Tibial artery (tissue), 4 donors: ENCODE results near the gene CHMP6.
A peak's percentile ranks its signal among the peaks of the same experiment; 100 is the strongest.

Source experiments
- DNase-seq, 2 donors: peaks; one replicate each; pipeline ENCODE4 v3.0.0-alpha.2; 2019
- H3K27ac ChIP-seq, 2 donors: fragments of 200-600 bp; sonication (generic) in 1 of 2; 1 replicate in 1 of 2; 2 replicates in 1 of 2; pipeline ENCODE4 v1.5.1; 2018 to 2019; ENCODE audit warnings: mild to moderate bottlenecking in 1 of 2
- H3K27me3 ChIP-seq, 2 donors: fragments of 200-600 bp; sonication (generic) in 1 of 2; one replicate each; pipeline versions ENCODE4 v1.5.1 to v1.6.0; 2016 to 2019
- H3K36me3 ChIP-seq, 3 donors: fragments of 200-600 bp; sonication (generic) in 2 of 3; one replicate each; pipeline ENCODE4 v1.5.1; 2016 to 2019; ENCODE audit warnings: mild to moderate bottlenecking in 2 of 3
- H3K4me1 ChIP-seq, 4 donors: fragments of 200-600 bp; sonication (generic) in 2 of 4; 1 replicate in 3 of 4; 2 replicates in 1 of 4; pipeline ENCODE4 v1.5.1; 2016 to 2019
- H3K4me3 ChIP-seq, 2 donors: fragments of 200-600 bp; sonication (generic) in 1 of 2; 1 replicate in 1 of 2; 2 replicates in 1 of 2; pipeline ENCODE4 v1.5.1; 2018 to 2019; ENCODE audit warnings: mild to moderate bottlenecking in 2 of 2
- H3K9me3 ChIP-seq, 3 donors: fragments of 200-600 bp; sonication (generic) in 1 of 3; one replicate each; pipeline ENCODE4 v1.5.1; 2016 to 2019
- CTCF ChIP-seq, 2 experiments: fragments of 200-600 bp in 1 of 2; fragments of 450-650 bp in 1 of 2; IDR thresholded peaks; one replicate each; pipeline ENCODE4 v1.5.1; 2017 to 2019; ENCODE audit warnings: antibody characterized with exemption in 2 of 2, mild to moderate bottlenecking in 1 of 2, moderate library complexity in 1 of 2
- intact Hi-C: fragments of 100-400 bp; cut with DNase I; formaldehyde crosslinking; loops from one replicate; pipeline ENCODE4 v1.15.0; 2023; ENCODE audit warnings: low total_unique reads

CHMP6 gene

GRCh38 chr17:80989586-80989913, 2.1 kb upstream of the CHMP6 start:
- H3K4me1 ChIP-seq: peaks cover 0 to 55% (median 34%) of the 10 kb centered on the region in 4 donors
- no peaks in the 10 kb centered on the region for H3K9me3 ChIP-seq
- TF ChIP-seq CTCF (IDR thresholded peaks at IDR 0.05): no peak
- no peaks in the 10 kb centered on the region for H3K27me3 ChIP-seq
- DNase-seq: no peak
- H3K4me3 ChIP-seq: no peak overlapping the region
- no peak overlapping the region for H3K27ac ChIP-seq
- peaks cover 0 to 8% (median 0%) of the 10 kb centered on the region in 3 donors for H3K36me3 ChIP-seq
- intact Hi-C loops: no loop called here

- Histone ChIP-seq H3K9me3 (no peaks in the 10 kb centered on the region), H3K4me3 (peak overlapping the region; percentile 77 to 98), H3K27ac (peak overlapping the region; percentile 68 to 69), H3K27me3 (no peaks in the 10 kb centered on the region), H3K36me3 (peaks cover 12 to 23% (median 13%) of the 10 kb centered on the region in 3 donors), H3K4me1 (peaks cover 0 to 47% (median 34%) of the 10 kb centered on the region in 4 donors)
- intact Hi-C loops: loop anchor here (2.0 to 10.0 kb wide), 2 partner anchors 110 to 244 kb away; partner anchors contain the start of genes NDUFAF8 and TEPSIN
- DNase-seq: no peak
- TF ChIP-seq CTCF (IDR thresholded peaks at IDR 0.05): no peak
These were observed 558 bp upstream of the CHMP6 start for GRCh38 chr17:80990921-80991644.

GRCh38 chr17:80992077-80992947, 671 bp downstream of the CHMP6 start:
- peak overlapping the region; percentile 77 to 98 for H3K4me3 ChIP-seq
- no peak for DNase-seq
- peak overlapping the region; percentile 68 to 69 for H3K27ac ChIP-seq
- no peaks in the 10 kb centered on the region for H3K9me3 ChIP-seq
- H3K4me1 ChIP-seq: peaks cover 0 to 47% (median 34%) of the 10 kb centered on the region in 4 donors
- H3K27me3 ChIP-seq: no peaks in the 10 kb centered on the region
- TF ChIP-seq CTCF (IDR thresholded peaks at IDR 0.05): no peak
- intact Hi-C loops: loop anchor here (10.0 kb wide), 1 partner anchor 242 kb away; the partner anchor contains the start of genes NDUFAF8 and TEPSIN
- H3K36me3 ChIP-seq: peaks cover 24 to 35% (median 26%) of the 10 kb centered on the region in 3 donors

- H3K4me3 ChIP-seq: peak overlapping the region; percentile 77 to 98
- TF ChIP-seq CTCF (IDR thresholded peaks at IDR 0.05): no peak
- DNase-seq: no peak
- no peaks in the 10 kb centered on the region for H3K9me3 ChIP-seq
- peak overlapping the region in 1 of 2 donors; percentile 68 for H3K27ac ChIP-seq
- intact Hi-C loops: loop anchor here (10.0 kb wide), 1 partner anchor 242 kb away; the partner anchor contains the start of genes NDUFAF8 and TEPSIN
- no peaks in the 10 kb centered on the region for H3K27me3 ChIP-seq
- peaks cover 31 to 43% (median 33%) of the 10 kb centered on the region in 3 donors for H3K36me3 ChIP-seq
- peaks cover 0 to 45% (median 34%) of the 10 kb centered on the region in 4 donors for H3K4me1 ChIP-seq
These were observed 1.4 kb downstream of the CHMP6 start for GRCh38 chr17:80992948-80993624.

- H3K36me3 ChIP-seq: peaks cover 52 to 63% (median 53%) of the 10 kb centered on the region in 3 donors
- H3K4me1 ChIP-seq: peaks cover 0 to 31% (median 21%) of the 10 kb centered on the region in 4 donors
- no peaks in the 10 kb centered on the region for H3K27me3 ChIP-seq
- intact Hi-C loops: loop anchor here (10.0 kb wide), 1 partner anchor 240 kb away; the partner anchor contains the start of genes NDUFAF8 and TEPSIN
- no peak overlapping the region for H3K4me3 ChIP-seq
- no peak overlapping the region for H3K27ac ChIP-seq
- no peak for DNase-seq
- no peaks in the 10 kb centered on the region for H3K9me3 ChIP-seq
- TF ChIP-seq CTCF (IDR thresholded peaks at IDR 0.05): no peak
These were observed 3.5 kb downstream of the CHMP6 start for GRCh38 chr17:80995131-80995530.
